ENCODE results near the gene CT47B1.
"Not testable (repeated sequence)": the region's sequence is repeated elsewhere in the genome, so short reads cannot be mapped to it uniquely, and the experiment has no call there.

The CT47B1 gene

DNA sequence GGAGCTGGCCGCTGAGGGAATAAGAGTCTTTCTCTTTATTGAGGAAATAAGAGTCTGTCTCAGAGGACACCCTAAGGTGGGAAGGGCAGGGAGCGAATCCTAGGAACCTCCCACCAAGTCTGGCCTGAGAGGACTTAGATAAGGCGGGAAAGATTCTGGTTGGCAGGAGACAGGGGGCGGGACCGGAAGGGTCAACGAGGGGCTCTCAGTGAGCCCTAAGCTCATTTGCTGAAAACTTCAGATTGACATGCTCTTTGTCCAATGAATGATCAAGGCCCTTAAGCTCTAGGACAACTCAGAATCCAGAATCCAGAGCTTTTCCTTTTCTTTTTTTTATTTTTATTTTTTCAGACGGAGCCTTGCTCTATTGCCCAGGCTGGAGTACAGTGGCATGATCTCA, at the start of gene CT47B1:
Gene CT47B1 (minus strand): TSS at position 101 of the 400 bp plus-strand sequence. CDS start 196 bp downstream, outside the sequence.
- not testable (repeated sequence) for DNase-seq (ENCODE audit: low read depth)

DNA sequence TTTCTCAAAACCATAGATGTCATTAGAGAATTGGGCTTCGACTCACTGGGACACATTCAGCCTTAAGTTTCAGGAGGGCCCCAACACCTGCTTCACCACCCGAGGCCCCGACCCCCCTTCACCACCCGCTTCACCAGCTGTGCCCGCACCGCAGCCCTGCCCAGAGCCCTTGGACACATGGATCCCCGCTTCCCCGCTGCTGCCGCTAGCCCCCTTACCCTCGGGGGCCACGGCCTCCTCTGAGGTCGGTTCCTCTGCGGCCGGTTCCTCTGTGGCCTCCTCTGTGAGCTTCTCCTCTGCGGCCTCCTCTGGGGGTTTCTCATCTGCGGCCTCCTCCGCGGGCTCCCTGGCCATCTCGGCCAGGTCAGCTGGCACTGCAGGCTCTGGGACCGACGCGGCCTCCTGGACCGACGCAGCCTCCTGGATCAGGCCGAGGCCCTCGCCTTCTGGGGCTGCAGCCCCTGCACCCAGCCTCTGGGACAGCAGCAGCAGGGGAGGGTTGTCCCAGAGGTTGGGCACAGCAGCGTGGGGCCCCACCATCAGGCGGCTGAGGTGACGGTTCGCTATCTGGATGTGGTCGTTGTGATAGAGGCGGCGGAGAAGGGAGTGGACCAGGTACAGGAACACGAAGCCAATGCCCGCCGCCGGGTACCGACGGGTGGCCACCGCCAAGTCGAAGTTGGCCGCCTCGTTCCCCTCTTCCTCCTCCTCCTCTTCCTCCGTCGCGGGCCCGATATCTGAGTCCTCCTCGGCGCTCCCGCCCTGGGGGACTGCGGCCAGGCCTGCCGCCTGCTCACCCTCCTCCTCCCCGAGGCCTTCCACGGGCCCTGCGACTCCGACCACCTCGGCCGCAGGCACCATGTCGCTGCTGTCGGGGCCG, 748 bp downstream of the CT47B1 start:
- DNase-seq (ENCODE audit: low read depth), result no peak

DNA sequence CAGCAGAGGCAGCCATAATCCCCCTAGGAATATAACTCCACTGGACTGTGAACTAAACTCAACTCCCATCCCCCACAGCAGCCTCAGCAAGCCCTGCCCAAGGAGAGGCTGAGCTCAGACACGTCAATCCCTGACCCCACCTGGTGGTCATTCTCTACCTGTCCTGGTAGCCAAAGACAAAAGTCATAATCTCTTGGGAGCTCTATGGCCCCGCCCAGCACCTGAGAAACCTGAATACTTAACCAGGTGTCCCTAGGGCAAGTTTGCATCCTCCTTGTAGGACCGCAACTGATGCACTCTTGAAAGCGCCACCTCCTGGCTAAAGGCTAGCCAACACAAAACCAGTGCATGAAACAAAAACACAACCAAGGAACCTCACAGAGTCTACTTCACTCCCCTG, 18.4 kb downstream of the CT47B1 start:
- DNase-seq (ENCODE audit: low read depth), result no peak

DNA sequence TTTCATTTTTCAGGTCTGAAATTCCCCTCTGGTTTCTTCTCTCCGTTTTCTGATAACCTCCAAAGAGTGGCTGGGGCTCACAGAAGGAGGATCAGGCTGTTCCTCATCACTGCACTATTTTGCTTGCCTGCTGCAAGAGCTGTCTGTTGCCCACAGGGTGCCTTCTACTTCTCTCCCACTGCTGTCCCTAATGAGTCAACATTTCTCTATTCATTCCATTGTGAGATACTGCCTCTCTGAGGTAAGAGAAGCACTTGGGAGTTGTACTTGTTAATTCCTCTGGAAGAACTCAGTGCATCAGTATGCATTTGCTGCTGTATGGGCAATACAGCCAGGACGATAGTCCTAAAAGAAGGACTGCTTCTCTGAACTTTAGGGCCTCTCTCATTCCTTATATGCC, 34.8 kb downstream of the CT47B1 start:
- no peak for DNase-seq (ENCODE audit: low read depth)

DNA sequence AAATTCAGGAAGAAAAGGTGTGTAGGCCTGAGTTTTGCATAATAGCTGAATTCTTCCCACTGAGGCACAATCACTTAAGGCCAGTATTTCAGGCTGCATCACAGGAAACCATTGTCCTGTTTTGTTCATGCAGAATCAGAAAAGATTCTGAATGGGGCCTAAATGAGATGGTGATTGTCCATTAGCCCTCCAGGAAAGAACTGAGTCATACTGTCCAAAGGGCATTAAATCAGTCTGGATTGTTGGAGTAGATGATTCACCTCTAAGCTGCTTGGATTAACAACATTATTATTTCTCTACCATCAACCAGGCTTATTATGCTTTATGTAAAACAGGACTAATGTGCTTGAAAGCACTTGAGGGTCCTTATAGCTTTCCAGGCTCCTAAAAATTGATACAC, 36.2 kb downstream of the CT47B1 start:
- no peak for DNase-seq (ENCODE audit: low read depth)

DNA sequence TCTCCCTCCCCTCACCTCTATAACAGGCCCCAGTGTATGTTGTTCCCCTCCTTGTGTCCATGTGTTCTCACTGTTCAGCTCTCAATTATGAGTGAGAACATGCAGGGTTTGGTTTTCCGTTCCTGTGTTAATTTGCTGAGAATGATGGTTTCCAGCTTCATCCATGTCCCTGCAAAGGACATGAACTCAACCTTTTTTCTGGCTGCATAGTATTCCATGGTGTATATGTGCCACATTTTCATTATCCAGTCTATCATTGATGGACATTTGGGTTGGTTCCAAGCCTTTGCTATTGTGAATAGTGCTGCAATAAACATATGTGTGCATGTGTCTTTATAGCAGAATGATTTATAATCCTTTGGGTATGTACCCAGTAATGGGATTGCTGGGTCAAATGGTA, 48.5 kb downstream of the CT47B1 start:
- DNase-seq (ENCODE audit: low read depth), result not testable (repeated sequence)

DNA sequence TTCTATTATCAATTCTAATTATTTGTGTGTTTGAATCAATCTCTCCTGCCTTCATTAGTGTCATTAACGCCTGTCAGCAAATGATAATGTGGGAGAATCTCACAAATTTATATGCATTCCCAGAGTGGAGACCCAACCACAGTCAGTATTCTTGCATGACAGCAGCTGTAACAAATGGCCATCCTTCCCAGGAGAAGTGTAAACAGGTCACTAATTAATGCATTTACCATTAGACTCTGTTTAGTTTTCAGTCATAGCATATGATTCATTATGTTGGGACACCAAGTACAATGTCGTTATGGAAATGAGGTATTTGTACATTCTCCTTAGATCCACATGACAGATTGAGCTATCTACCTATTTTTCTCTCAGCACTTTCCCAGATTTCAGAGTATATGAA, 50.5 kb downstream of the CT47B1 start:
- no peak for DNase-seq (ENCODE audit: low read depth)

DNA sequence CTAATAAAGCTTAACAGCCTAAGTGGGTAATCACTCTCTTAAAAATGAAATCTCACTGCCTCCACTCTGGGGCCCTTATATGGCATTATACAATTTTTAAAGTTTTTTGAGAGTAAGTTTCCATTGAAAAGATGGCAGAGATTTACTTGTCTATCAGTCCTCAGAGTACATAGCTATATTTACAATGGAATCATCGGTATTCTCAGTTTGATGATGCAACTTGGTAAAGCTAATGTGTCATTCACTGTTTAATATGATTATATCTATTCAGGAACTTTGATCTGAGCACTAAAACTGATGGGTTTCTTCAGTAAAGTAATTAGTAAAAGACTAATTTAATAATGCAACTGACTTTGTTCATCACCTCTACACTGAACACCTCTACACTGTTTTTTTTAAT, 51.6 kb downstream of the CT47B1 start:
- DNase-seq (ENCODE audit: low read depth), result no peak

DNA sequence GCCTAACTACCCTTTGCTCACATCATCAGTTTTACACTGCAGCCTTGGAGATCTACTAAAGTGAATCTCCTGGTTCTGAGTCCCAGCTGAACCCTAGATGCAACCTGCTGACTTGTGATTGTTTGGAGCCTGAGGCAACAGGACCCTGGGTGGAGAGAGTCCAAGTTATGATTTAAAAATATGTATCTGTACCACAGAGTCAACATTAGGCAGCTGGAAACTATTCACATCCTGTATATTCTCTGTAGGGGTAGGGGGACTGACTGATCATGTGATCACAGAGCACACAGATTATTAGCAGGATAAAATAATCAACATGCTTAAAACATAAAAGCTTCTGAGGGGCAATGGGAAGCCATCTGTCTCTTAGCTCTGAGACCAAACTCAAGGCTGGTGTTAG, 52.1 kb downstream of the CT47B1 start:
- no peak for DNase-seq (ENCODE audit: low read depth)

Measured in stimulated activated CD8-positive, alpha-beta memory T cell treated with anti-CD3 and anti-CD28 coated beads, Interleukin-12 subunit alpha, Interleukin-12 subunit beta, amount 100 ng/mL, for 4 hours (primary cell).